ENCODE data around the gene CTBP2.

CTBP2 gene

DNA sequence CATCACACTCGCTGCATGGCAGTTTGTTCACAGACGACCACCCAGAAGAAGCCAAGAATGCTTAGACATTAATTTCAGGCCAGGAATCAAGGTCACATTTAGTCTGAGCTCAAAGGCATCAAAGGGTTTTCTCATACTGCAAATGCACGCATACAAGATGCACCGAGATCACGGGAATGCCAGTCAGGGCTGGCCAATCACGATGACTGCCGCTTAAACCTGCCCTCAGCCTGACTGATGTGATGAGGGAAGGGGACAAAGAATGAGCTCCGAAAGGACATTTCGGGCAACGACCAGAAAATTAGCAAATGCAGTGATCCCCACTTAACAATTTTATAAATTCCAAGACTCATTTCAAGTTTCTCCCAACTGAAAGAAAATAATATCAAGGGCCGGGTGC, 20.2 kb downstream of the CTBP2 start:
- H3K4me3 ChIP-seq = no peak overlapping the region
- H3K27ac ChIP-seq = no peak overlapping the region
- DNase-seq = no peak
- intact Hi-C loops (cut with DNase I; ENCODE audit: low total_unique reads) = loop anchor here (5.0 kb wide), 1 partner anchor 668 kb away; no protein-coding TSS in a partner anchor
- no peaks in the 10 kb centered on the region for H3K9me3 ChIP-seq
- no peaks in the 10 kb centered on the region for H3K27me3 ChIP-seq
- TF ChIP-seq, protein P1, sequence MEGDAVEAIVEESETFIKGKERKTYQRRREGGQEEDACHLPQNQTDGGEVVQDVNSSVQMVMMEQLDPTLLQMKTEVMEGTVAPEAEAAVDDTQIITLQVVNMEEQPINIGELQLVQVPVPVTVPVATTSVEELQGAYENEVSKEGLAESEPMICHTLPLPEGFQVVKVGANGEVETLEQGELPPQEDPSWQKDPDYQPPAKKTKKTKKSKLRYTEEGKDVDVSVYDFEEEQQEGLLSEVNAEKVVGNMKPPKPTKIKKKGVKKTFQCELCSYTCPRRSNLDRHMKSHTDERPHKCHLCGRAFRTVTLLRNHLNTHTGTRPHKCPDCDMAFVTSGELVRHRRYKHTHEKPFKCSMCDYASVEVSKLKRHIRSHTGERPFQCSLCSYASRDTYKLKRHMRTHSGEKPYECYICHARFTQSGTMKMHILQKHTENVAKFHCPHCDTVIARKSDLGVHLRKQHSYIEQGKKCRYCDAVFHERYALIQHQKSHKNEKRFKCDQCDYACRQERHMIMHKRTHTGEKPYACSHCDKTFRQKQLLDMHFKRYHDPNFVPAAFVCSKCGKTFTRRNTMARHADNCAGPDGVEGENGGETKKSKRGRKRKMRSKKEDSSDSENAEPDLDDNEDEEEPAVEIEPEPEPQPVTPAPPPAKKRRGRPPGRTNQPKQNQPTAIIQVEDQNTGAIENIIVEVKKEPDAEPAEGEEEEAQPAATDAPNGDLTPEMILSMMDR (IDR thresholded peaks at IDR 0.05) = no peak
- peaks cover 0 to 84% (median 52%) of the 10 kb centered on the region in 4 donors for H3K4me1 ChIP-seq
- peaks cover 0 to 13% (median 11%) of the 10 kb centered on the region in 3 donors for H3K36me3 ChIP-seq

DNA sequence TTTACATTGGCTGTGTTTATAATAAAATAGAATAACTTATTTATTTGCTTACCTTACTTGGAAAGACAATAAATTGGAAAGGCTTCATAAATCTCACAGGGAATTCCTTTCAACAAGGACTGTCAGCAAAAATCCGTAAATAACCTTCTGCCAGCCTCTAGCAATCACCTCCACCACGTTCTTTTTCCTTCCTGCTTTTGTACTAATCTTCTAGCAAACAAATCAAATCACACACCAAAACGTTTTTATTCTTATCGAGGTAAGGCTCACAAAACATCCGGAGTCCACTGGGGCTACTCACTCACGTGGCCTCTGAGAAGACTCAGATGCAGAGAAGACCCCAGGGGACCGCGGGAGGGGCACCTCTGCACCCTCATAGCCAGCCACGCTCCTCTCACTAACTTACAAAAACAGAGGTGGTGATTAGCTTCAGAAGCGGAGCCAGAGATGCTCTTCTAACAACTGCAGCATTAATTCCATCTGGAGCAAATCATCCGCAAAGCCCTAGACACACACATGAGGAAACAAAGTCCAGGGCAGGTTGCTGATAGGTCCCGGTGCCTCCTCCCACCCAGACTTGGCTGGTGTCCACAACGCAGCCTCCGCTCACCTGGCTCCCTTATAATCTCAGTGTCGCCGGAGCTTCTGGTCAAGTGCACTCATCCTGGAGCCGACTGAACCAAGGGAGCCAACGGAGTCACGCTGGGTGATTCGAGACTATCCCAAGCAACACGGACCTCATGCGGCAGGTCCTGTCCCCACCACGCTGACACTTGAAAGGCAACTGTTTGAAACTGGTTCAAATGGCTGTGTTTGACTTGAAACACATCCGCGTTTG, 22.5 kb downstream of the CTBP2 start:
- peak in 1 of 2 donors; percentile 66 for DNase-seq
- intact Hi-C loops (cut with DNase I; ENCODE audit: low total_unique reads) = no loop called here
- TF ChIP-seq, protein P1 (IDR thresholded peaks at IDR 0.05) = no peak
- Histone ChIP-seq H3K36me3 (peaks cover 5 to 17% (median 13%) of the 10 kb centered on the region in 3 donors), H3K9me3 (no peaks in the 10 kb centered on the region), H3K27me3 (no peaks in the 10 kb centered on the region), H3K4me3 (no peak overlapping the region), H3K27ac (no peak overlapping the region), H3K4me1 (peaks cover 0 to 82% (median 38%) of the 10 kb centered on the region in 4 donors)

DNA sequence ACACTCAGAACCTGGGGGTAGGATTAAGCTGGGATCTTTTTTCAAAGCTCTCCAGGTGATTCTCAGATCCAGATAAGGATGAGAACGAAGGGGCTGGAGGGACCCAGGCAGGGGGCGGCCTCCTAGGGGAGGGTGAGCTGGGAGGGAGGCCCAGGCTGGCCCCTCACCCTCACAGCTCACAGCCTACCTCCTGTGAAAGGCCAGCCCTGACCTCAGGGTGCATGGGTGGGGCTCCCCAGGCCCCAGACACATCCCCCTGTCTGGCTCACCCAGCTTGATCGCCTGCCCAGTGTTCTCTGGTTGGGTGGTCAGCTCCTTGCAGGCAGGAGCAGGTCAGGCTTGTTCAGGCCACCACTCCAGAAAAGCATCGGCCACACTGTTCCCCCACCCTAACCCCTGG, 24.3 kb downstream of the CTBP2 start:
- peak in 1 of 2 donors; percentile 54 for DNase-seq
- Histone ChIP-seq H3K27ac (no peak overlapping the region), H3K36me3 (peaks cover 14 to 34% (median 24%) of the 10 kb centered on the region in 3 donors), H3K9me3 (peaks cover 0 to 6% (median 0%) of the 10 kb centered on the region in 3 donors), H3K4me1 (peaks cover 0 to 65% (median 29%) of the 10 kb centered on the region in 4 donors), H3K4me3 (no peak overlapping the region), H3K27me3 (no peaks in the 10 kb centered on the region)
- intact Hi-C loops (cut with DNase I; ENCODE audit: low total_unique reads) = no loop called here
- TF ChIP-seq, protein P1 (IDR thresholded peaks at IDR 0.05) = no peak

DNA sequence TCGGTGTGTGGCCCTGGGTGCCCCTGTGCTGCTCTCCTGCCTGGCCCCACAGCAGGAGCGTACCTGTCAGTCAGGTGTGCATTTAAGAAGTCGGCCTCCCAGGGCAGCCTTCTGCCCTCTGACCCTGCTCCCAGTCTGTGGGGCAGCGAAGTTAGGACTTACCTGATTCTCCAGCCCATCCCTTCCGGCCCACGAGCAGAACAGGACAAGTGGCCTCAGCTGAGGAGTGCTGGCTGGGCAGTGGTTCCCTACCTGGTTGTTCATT, 24.7 kb downstream of the CTBP2 start:
- H3K27ac ChIP-seq = no peak overlapping the region
- peaks cover 0 to 6% (median 0%) of the 10 kb centered on the region in 3 donors for H3K9me3 ChIP-seq
- intact Hi-C loops (cut with DNase I; ENCODE audit: low total_unique reads) = no loop called here
- no peaks in the 10 kb centered on the region for H3K27me3 ChIP-seq
- peak in 1 of 2 donors; percentile 35 for DNase-seq
- TF ChIP-seq, protein P1 (IDR thresholded peaks at IDR 0.05) = no peak
- H3K4me3 ChIP-seq = no peak overlapping the region
- peaks cover 0 to 65% (median 29%) of the 10 kb centered on the region in 4 donors for H3K4me1 ChIP-seq
- H3K36me3 ChIP-seq = peaks cover 16 to 38% (median 28%) of the 10 kb centered on the region in 3 donors

DNA sequence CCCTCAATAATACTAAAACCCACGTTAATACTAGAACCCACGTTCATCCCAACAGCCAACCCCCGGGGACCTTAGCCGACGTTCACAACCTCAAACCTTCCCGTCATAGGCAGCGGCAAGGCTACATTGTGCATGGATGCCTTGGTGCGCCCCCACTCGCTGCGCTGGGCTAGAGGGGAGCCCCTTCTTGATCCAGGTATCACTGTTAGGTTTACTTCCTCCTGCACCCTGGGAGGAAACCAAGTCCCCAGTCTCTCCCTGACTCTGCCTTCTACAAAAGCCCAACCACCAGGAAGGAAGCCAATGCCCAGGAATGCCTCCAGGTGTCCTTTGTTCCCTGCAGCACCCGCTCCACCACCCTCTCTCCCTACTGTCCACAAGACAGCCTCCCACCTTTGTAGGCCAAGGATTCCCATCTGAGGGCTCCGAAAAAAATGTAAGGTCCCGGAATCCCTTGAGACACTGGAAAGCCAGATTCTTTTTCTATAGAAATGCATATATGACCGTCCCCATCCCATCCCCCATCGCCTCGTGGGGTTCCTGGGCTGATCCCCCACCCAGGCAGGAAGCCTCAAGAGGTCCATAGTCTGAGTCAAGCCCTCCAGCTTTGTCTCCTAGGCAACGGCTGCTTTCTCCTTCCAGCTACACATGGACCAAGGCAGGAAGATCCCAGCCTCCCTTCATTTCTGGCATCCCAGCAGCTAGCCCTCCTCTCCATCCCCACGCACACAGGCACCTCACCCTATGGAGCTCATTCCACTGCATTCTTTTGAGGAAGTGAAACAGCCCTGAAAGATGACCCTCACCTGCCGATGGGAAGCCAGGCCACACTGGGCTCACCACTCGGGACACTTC, 25.2 kb downstream of the CTBP2 start:
- TF ChIP-seq, protein P1 (IDR thresholded peaks at IDR 0.05) = no peak
- intact Hi-C loops (cut with DNase I; ENCODE audit: low total_unique reads) = no loop called here
- peak in 1 of 2 donors; percentile 50 for DNase-seq
- Histone ChIP-seq H3K4me1 (peaks cover 0 to 67% (median 32%) of the 10 kb centered on the region in 4 donors), H3K9me3 (peaks cover 0 to 6% (median 0%) of the 10 kb centered on the region in 3 donors), H3K4me3 (no peak overlapping the region), H3K27ac (no peak overlapping the region), H3K36me3 (peaks cover 16 to 42% (median 29%) of the 10 kb centered on the region in 3 donors), H3K27me3 (no peaks in the 10 kb centered on the region)

Measured in tibial artery (tissue), 4 donors.